ENCODE results near the gene SEMA6C.

The SEMA6C gene

GRCh38 chr1:151158326-151158725, 11.9 kb upstream of the SEMA6C start:
- no peak for DNase-seq

GRCh38 chr1:151157067-151157531, 10.7 kb upstream of the SEMA6C start:
- no peak for DNase-seq

GRCh38 chr1:151156515-151156819, 10.0 kb upstream of the SEMA6C start, which contains the start of gene TNFAIP8L2:
Gene TNFAIP8L2, plus strand, starts transcription at chr1:151156649. Its CDS starts 2,049 bp downstream, at chr1:151158698.
- no peak for DNase-seq

- no peak for DNase-seq
Observed at GRCh38 chr1:151147665-151148064, 1.2 kb upstream of the SEMA6C start.

- no peak for DNase-seq
Observed at GRCh38 chr1:151147132-151147503, 687 bp upstream of the SEMA6C start.

GRCh38 chr1:151146072-151146411, 389 bp downstream of the SEMA6C start:
- no peak for DNase-seq

GRCh38 chr1:151145304-151146071, 943 bp downstream of the SEMA6C start:
- no peak for DNase-seq

GRCh38 chr1:151144474-151145303, 1.7 kb downstream of the SEMA6C start:
- DNase-seq = no peak

- DNase-seq = no peak
Observed at GRCh38 chr1:151143986-151144385, 2.4 kb downstream of the SEMA6C start.

- no peak for DNase-seq
Observed at GRCh38 chr1:151143057-151143435, 3.4 kb downstream of the SEMA6C start.

- DNase-seq = no peak
Observed at GRCh38 chr1:151142411-151143056, 3.9 kb downstream of the SEMA6C start.

GRCh38 chr1:151137789-151138188, 8.6 kb downstream of the SEMA6C start:
- no peak for DNase-seq

- no peak for DNase-seq
Observed at GRCh38 chr1:151135433-151136385, 10.7 kb downstream of the SEMA6C start.

GRCh38 chr1:151134991-151135390, 11.4 kb downstream of the SEMA6C start:
- no peak for DNase-seq

GRCh38 chr1:151134396-151134795, 12.0 kb downstream of the SEMA6C start:
- DNase-seq = no peak

- no peak for DNase-seq
Observed at GRCh38 chr1:151133018-151133806, 13.2 kb downstream of the SEMA6C start.

GRCh38 chr1:151132335-151133017, 14.0 kb downstream of the SEMA6C start:
- no peak for DNase-seq

GRCh38 chr1:151131701-151132334, 14.6 kb downstream of the SEMA6C start:
- DNase-seq = no peak

GRCh38 chr1:151130987-151131586, 15.3 kb downstream of the SEMA6C start:
- DNase-seq = peak; percentile 91

GRCh38 chr1:151128800-151129199, 17.6 kb downstream of the SEMA6C start:
- DNase-seq = no peak

All from fibroblast of skin of abdomen (primary cell).